Ishikawa (cell line): ENCODE measurements around the gene YY1.

Experiments
- CEBPB ChIP-seq: IDR thresholded peaks from 2 replicates; pipeline ENCODE4 v1.6.1; 2012
- CREB1 ChIP-seq: IDR thresholded peaks from 2 replicates; pipeline ENCODE4 v1.6.1; 2012; ENCODE audit warnings: low read depth
- EGR1 ChIP-seq: IDR thresholded peaks from 2 replicates; pipeline ENCODE4 v1.6.1; 2012
- EP300 ChIP-seq: IDR thresholded peaks from 2 replicates; pipeline ENCODE4 v1.6.1; 2012; ENCODE audit warnings: borderline replicate concordance
- FOXM1 ChIP-seq: IDR thresholded peaks from 2 replicates; pipeline ENCODE4 v1.6.1; 2012; ENCODE audit warnings: low read depth, borderline replicate concordance
- MAX ChIP-seq: IDR thresholded peaks from 2 replicates; pipeline ENCODE4 v1.6.1; 2012
- NFIC ChIP-seq: IDR thresholded peaks from 2 replicates; pipeline ENCODE4 v1.6.1; 2012
- RAD21 ChIP-seq: IDR thresholded peaks from 2 replicates; pipeline ENCODE4 v1.6.1; 2012; ENCODE audit warnings: low read depth
- REST ChIP-seq: IDR thresholded peaks from 2 replicates; pipeline ENCODE4 v1.6.1; 2012; ENCODE audit warnings: low read depth, mild to moderate bottlenecking
- TAF1 ChIP-seq: IDR thresholded peaks from 2 replicates; pipeline ENCODE4 v1.6.1; 2012; ENCODE audit warnings: low read depth, mild to moderate bottlenecking
- TCF12 ChIP-seq: IDR thresholded peaks from 2 replicates; pipeline ENCODE4 v1.6.1; 2012; ENCODE audit warnings: low read depth
- TEAD4 ChIP-seq: IDR thresholded peaks from 2 replicates; pipeline ENCODE4 v1.6.1; 2012
- USF1 ChIP-seq: IDR thresholded peaks from 2 replicates; pipeline ENCODE4 v1.6.1; 2012
- YY1 ChIP-seq: IDR thresholded peaks from 2 replicates; pipeline ENCODE4 v1.6.1; 2012; ENCODE audit warnings: low read depth
- ZBTB7A ChIP-seq: IDR thresholded peaks from 2 replicates; pipeline ENCODE4 v1.6.1; 2012; ENCODE audit warnings: low read depth

The YY1 gene

GRCh38 chr14:100193417-100194357 is 45.3 kb upstream of the YY1 start:
- TF ChIP-seq USF1 (no peak), EP300 (no peak), REST (no peak)

GRCh38 chr14:100199240-100199860 is 39.6 kb upstream of the YY1 start:
- TF ChIP-seq USF1 = no peak
- no peak for TF ChIP-seq CEBPB
- no peak for TF ChIP-seq RAD21
- TF ChIP-seq TEAD4 = no peak
- no peak for TF ChIP-seq CREB1
- no peak for TF ChIP-seq NFIC
- TF ChIP-seq EGR1 = no peak
- no peak for TF ChIP-seq ZBTB7A
- TF ChIP-seq EP300 = no peak
- no peak for TF ChIP-seq TAF1
- no peak for TF ChIP-seq REST
- no peak for TF ChIP-seq MAX

- TF ChIP-seq CEBPB = no peak
- TF ChIP-seq REST = no peak
- TF ChIP-seq EGR1 = no peak
- TF ChIP-seq CREB1 = no peak
- TF ChIP-seq YY1 = no peak
These were observed 38.6 kb upstream of the YY1 start for GRCh38 chr14:100200311-100200710.

- TF ChIP-seq CEBPB (no peak), FOXM1 (no peak), TAF1 (no peak), MAX (no peak), USF1 (no peak), NFIC (no peak), RAD21 (no peak), EGR1 (no peak), REST (no peak), EP300 (no peak), CREB1 (no peak), TCF12 (no peak), YY1 (no peak), ZBTB7A (no peak), TEAD4 (no peak)
These were observed 37.2 kb upstream of the YY1 start for GRCh38 chr14:100201701-100202100.
